K562 (cell line): ENCODE measurements around the gene PBX4. TPM values are rescaled to one million over a fixed set of nuclear protein-coding genes. Genes with fewer than 3 reads are reported as not detected.
A peak's percentile ranks its signal among the peaks of the same experiment; 100 is the strongest.

ENCODE experiments used
- ATAC-seq: fragments of 200-7000 bp; cut with Tn5 transposase; 3 replicates; pipeline ENCODE4 v1.9.1; 2020; ENCODE audit warnings: moderate library complexity
- BruUV-seq: library from RNA; stranded (reverse); fragments of 400-500 nt; replicated peaks from 2 replicates; lab custom pipeline; 2021; lab: Mats Ljungman, UMichigan
- CTCF ChIA-PET: fragments of 300-600 bp; formaldehyde crosslinking; extraction: SDS; loops from one replicate; lab custom pipeline; 2021; ENCODE audit warnings: low intra/inter-chr PET ratio; lab: Yijun Ruan, JAX
- POLR2A ChIA-PET: fragments of 300-600, 350-650 bp; sonication (Branson Sonifier 250); formaldehyde crosslinking; extraction: SDS; loops from one replicate; lab custom pipeline; 2021; ENCODE audit warnings: antibody characterized with exemption, inconsistent platforms; lab: Yijun Ruan, JAX
- DNase-seq, 4 experiments: peaks; one replicate each; pipeline versions ENCODE4 v3.0.0 to v3.0.0-alpha.2; 2011 to 2018; ENCODE audit warnings: low spot score in 3 of 4, mixed read lengths in 3 of 4; ENCODE audit errors: extremely low read depth in 1 of 4
- FAIRE-seq: peaks from 2 replicates; lab custom pipeline; 2011; peaks lifted over from hg19 to GRCh38; lab: Jason Lieb, UNC
- H2AFZ ChIP-seq: 2 replicates; pipeline ENCODE4 v1.6.0; 2011; ENCODE audit warnings: low read depth, low read length, control low read depth, inconsistent platforms
- H3K27ac ChIP-seq: fragments of 200-600 bp; 3 replicates; pipeline ENCODE4 v1.8.0; 2011; ENCODE audit warnings: low read depth, mild to moderate bottlenecking, control low read depth, inconsistent platforms, low read length, moderate library complexity, mixed read lengths; ENCODE audit errors: extremely low read depth
- H3K27me3 ChIP-seq, 2 experiments: fragments of 300-600 bp in 1 of 2; 2 replicates in 1 of 2; 3 replicates in 1 of 2; pipeline versions ENCODE4 v1.6.0 to v1.8.0; 2011; ENCODE audit warnings: inconsistent platforms in 2 of 2, low read length in 2 of 2, mild to moderate bottlenecking in 1 of 2, mixed read lengths in 1 of 2, moderate library complexity in 1 of 2; ENCODE audit not compliant: control insufficient read depth in 2 of 2, insufficient read depth in 2 of 2
- H3K36me3 ChIP-seq: fragments of 300-600 bp; 3 replicates; pipeline ENCODE4 v1.8.0; 2011; ENCODE audit warnings: mild to moderate bottlenecking, low read length, inconsistent platforms; ENCODE audit not compliant: control insufficient read depth, insufficient read depth
- H3K4me1 ChIP-seq, 2 experiments: fragments of 200-600 bp in 1 of 2; replicated peaks in 1 of 2; 2 replicates in 1 of 2; 3 replicates in 1 of 2; pipeline versions ENCODE4 v1.5.1 to v1.8.0; 2011; ENCODE audit warnings: inconsistent platforms in 2 of 2, low read length in 2 of 2, mild to moderate bottlenecking in 1 of 2, mixed read lengths in 1 of 2, moderate library complexity in 1 of 2; ENCODE audit not compliant: control insufficient read depth in 2 of 2, insufficient read depth in 2 of 2
- H3K4me2 ChIP-seq: 2 replicates; pipeline ENCODE4 v1.6.1; 2011; ENCODE audit warnings: low read length, control low read depth, inconsistent platforms, mixed read lengths; ENCODE audit not compliant: insufficient read depth
- H3K4me3 ChIP-seq: fragments of 200-600 bp; sonication (generic), shearing (Covaris generic); 2 replicates; pipeline ENCODE4 v1.5.1; 2016; ENCODE audit warnings: control low read depth, inconsistent platforms
- H3K79me2 ChIP-seq: fragments of 200-600 bp; 3 replicates; pipeline ENCODE4 v1.8.0; 2011; ENCODE audit warnings: low read length, inconsistent platforms; ENCODE audit not compliant: control insufficient read depth, insufficient read depth
- H3K9ac ChIP-seq, 2 experiments: 2 replicates each; pipeline versions ENCODE4 v1.6.0 to v1.6.1; 2011; ENCODE audit warnings: low read depth in 2 of 2, low read length in 2 of 2, control low read depth in 1 of 2, inconsistent platforms in 1 of 2, mild to moderate bottlenecking in 1 of 2, mixed read lengths in 1 of 2; ENCODE audit not compliant: insufficient read depth in 1 of 2
- H3K9me1 ChIP-seq: one replicate; pipeline ENCODE4 v1.6.0; 2011; ENCODE audit warnings: inconsistent platforms, mild to moderate bottlenecking, low read length, moderate library complexity; ENCODE audit not compliant: control insufficient read depth, insufficient read depth
- H3K9me3 ChIP-seq: replicated peaks from 2 replicates; pipeline ENCODE4 v1.5.1; 2011; ENCODE audit warnings: low read depth, low read length, inconsistent platforms; ENCODE audit not compliant: control insufficient read depth, insufficient read depth
- H4K20me1 ChIP-seq: replicated peaks from 2 replicates; pipeline ENCODE4 v1.6.1; 2011; ENCODE audit warnings: low read length, inconsistent platforms, mixed read lengths; ENCODE audit not compliant: control insufficient read depth, insufficient read depth
- POLR2G ChIP-seq: fragments of 200-400 bp; formaldehyde crosslinking; IDR thresholded peaks from 2 replicates; pipeline ENCODE4 v1.6.1; 2017; ENCODE audit warnings: low read depth, mild to moderate bottlenecking, antibody characterized with exemption, low read length, moderate library complexity
- ZBTB33 ChIP-seq: sonication (generic); formaldehyde crosslinking; IDR thresholded peaks from 2 replicates; pipeline ENCODE4 v1.8.1; 2023; ENCODE audit warnings: mild to moderate bottlenecking, missing genetic modification reagents
- ZSCAN29 ChIP-seq: fragments of 450-650 bp; IDR thresholded peaks from 2 replicates; pipeline ENCODE4 v1.6.1; 2017
- WGBS: fragments of 100-300 bp; shearing (Covaris generic); methylation state at CpG from one replicate; pipeline ENCODE4 v1.1.6; 2016; ENCODE audit warnings: low coverage, mixed read lengths; ENCODE audit not compliant: insufficient coverage; ENCODE audit errors: missing lambda C conversion rate; 5-methylcytosine and 5-hydroxymethylcytosine counted together
- in situ Hi-C: fragments of 300-500 bp; cut with MboI; formaldehyde crosslinking; loops from 4 replicates; pipeline ENCODE4 v1.15.0; 2018; ENCODE audit warnings: inconsistent platforms, mixed read lengths
- intact Hi-C: fragments of 100-400 bp; cut with micrococcal nuclease; formaldehyde crosslinking; loops from 2 replicates; pipeline ENCODE4 v1.14.2; 2022
- polyA plus RNA-seq, 8 experiments: library from polyadenylated mRNA; depleted of rRNA in 4 of 8; stranded (reverse) in 5 of 8; unstranded in 3 of 8; fragments of >200 nt; fragmentation: Nextera tagmentation in 2 of 8; fragmentation: Illumina TruSeq in 1 of 8; extraction: Ambion mirVana in 2 of 8; extraction: Trizol in 1 of 8; gene quantifications; 2 replicates each; pipeline versions ENCODE4 v1.2.1 to v1.2.3, GENCODE V29; 2011 to 2014; ENCODE audit warnings: inconsistent platforms in 1 of 8, missing spikeins in 1 of 8
- total RNA-seq, 7 experiments: library from RNA; depleted of rRNA in 6 of 7; stranded (reverse); fragments of >200 nt in 6 of 7; fragmentation: Illumina TruSeq in 2 of 7; extraction: Trizol in 2 of 7; gene quantifications; 2 replicates each; pipeline versions ENCODE4 v1.2.1 to v1.2.3, GENCODE V29; 2011 to 2021; ENCODE audit warnings: low replicate concordance in 1 of 7

The PBX4 gene
- total and polyA plus RNA-seq, 9 of the 15 experiments (the other 6 are each of a cell fraction or from before 2014, with no cell fraction given) = 0.11 to 3.8 (median 1.6) TPM; not detected in 1

- POLR2A ChIA-PET = no interaction called here
Measured at GRCh38 chr19:19637523-19638251, 19.2 kb upstream of the PBX4 start.

More at GRCh38 chr19:19637523-19638251, 19.2 kb upstream of the PBX4 start:
- H3K36me3 ChIP-seq = peaks cover 35% of the 10 kb centered on the region; the same call in 2 of the 3 replicates
- no peak overlapping the region for H3K4me2 ChIP-seq
- H3K4me1 ChIP-seq = peaks cover 2 to 20% of the 10 kb centered on the region in 2 experiments; a peak in 3 of 5 replicates
- no peaks in the 10 kb centered on the region for H3K27me3 ChIP-seq
- peaks cover 1% of the 10 kb centered on the region; the same call in 1 of the 3 replicates for H3K79me2 ChIP-seq
- TF ChIP-seq ZBTB33 (CRISPR knock-in tag) (peak; percentile 82), POLR2G (0 out of 2 replicates have a peak, but pooled peaks have one; percentile 12), ZSCAN29 (no peak)
- in situ Hi-C loops (loop anchor here (25.0 kb wide), 1 partner anchor 100 kb away; the partner anchor contains the start of genes CILP2 and YJEFN3), intact Hi-C loops (no loop called here)
- H3K27ac ChIP-seq = no peak overlapping the region
- no peak overlapping the region for H3K9ac ChIP-seq
- peak in 2 of 4 experiments; percentile 47 to 48 for DNase-seq
- 86% methylated on average over 15 of the region's 53 CpGs for WGBS
- no peak overlapping the region for H2AFZ ChIP-seq
- no peak for FAIRE-seq
- H3K9me3 ChIP-seq = no peaks in the 10 kb centered on the region
- no peak overlapping the region for H3K4me3 ChIP-seq
- ATAC-seq = peak; percentile 76
- no TSS peak for BruUV-seq
- CTCF ChIA-PET = no interaction called here
- H4K20me1 ChIP-seq = no peaks in the 10 kb centered on the region
- no peaks in the 10 kb centered on the region for H3K9me1 ChIP-seq
